H1 (cell line): Measurements from ENCODE around the gene UBE2E1. TPM values are rescaled to one million over a fixed set of nuclear protein-coding genes. Genes with fewer than 3 reads are reported as not detected.

Source experiments
- CTCF ChIA-PET: fragments of 300-600 bp; sonication (Branson Sonifier 250); formaldehyde crosslinking; loops from one replicate; lab custom pipeline; 2021; ENCODE audit not compliant: partially characterized antibody; lab: Charles Lee
- POLR2A ChIA-PET: fragments of 300-600 bp; sonication (Branson Sonifier 250); formaldehyde crosslinking; loops from one replicate; lab custom pipeline; 2021; ENCODE audit warnings: inconsistent platforms; ENCODE audit not compliant: partially characterized antibody; lab: Charles Lee
- DNase-seq, 2 experiments: peaks; one replicate each; pipeline versions ENCODE4 v3.0.0 to v3.0.0-alpha.2; 2010 to 2022; ENCODE audit warnings: low spot score in 2 of 2, low read depth in 1 of 2, mixed read lengths in 1 of 2
- FAIRE-seq: peaks from 2 replicates; lab custom pipeline; 2011; peaks lifted over from hg19 to GRCh38; lab: Jason Lieb, UNC
- H2AFZ ChIP-seq: 2 replicates; pipeline ENCODE4 v1.8.1; 2012; ENCODE audit warnings: low read length, inconsistent platforms
- H2AK5ac ChIP-seq: 2 replicates; pipeline ENCODE4 v1.6.1; 2013; ENCODE audit warnings: low read depth, low read length
- H2BK120ac ChIP-seq: replicated peaks from 2 replicates; pipeline ENCODE3; 2013; ENCODE audit warnings: low read depth, low read length, inconsistent platforms
- H2BK12ac ChIP-seq: 2 replicates; pipeline ENCODE4 v1.6.1; 2013; ENCODE audit warnings: low read depth, low read length
- H2BK15ac ChIP-seq: 2 replicates; pipeline ENCODE4 v1.6.1; 2013; ENCODE audit warnings: low read length
- H2BK20ac ChIP-seq: 2 replicates; pipeline ENCODE4 v1.6.1; 2013; ENCODE audit warnings: low read length
- H2BK5ac ChIP-seq: 2 replicates; pipeline ENCODE4 v1.6.1; 2013; ENCODE audit warnings: low read depth, low read length
- H3K14ac ChIP-seq: 2 replicates; pipeline ENCODE4 v1.6.1; 2013; ENCODE audit warnings: inconsistent platforms; ENCODE audit not compliant: insufficient read length
- H3K18ac ChIP-seq: 2 replicates; pipeline ENCODE4 v1.6.1; 2013; ENCODE audit warnings: low read length; ENCODE audit errors: extremely low read depth
- H3K23ac ChIP-seq: 2 replicates; pipeline ENCODE4 v1.6.1; 2013; ENCODE audit warnings: inconsistent platforms; ENCODE audit not compliant: insufficient read length
- H3K23me2 ChIP-seq: 2 replicates; pipeline ENCODE4 v1.6.1; 2013; ENCODE audit warnings: low read depth, low read length
- H3K27ac ChIP-seq: 2 replicates; pipeline ENCODE4 v1.6.1; 2011; ENCODE audit warnings: low read depth, low read length, inconsistent platforms
- H3K27me3 ChIP-seq, 4 experiments: replicated peaks in 1 of 4; 1 replicate in 1 of 4; 2 replicates in 3 of 4; pipeline versions ENCODE4 v1.6.1 to v1.8.1; 2011 to 2013; ENCODE audit warnings: low read length in 3 of 4, mild to moderate bottlenecking in 3 of 4, inconsistent platforms in 2 of 4, mixed read lengths in 2 of 4, moderate library complexity in 1 of 4; ENCODE audit not compliant: control insufficient read depth in 3 of 4, insufficient read depth in 3 of 4; ENCODE audit errors: extremely low read depth in 1 of 4
- H3K36me3 ChIP-seq, 4 experiments: 2 replicates each; pipeline versions ENCODE4 v1.6.1 to v1.8.1; 2011 to 2013; ENCODE audit warnings: mild to moderate bottlenecking in 4 of 4, low read length in 3 of 4, moderate library complexity in 2 of 4, control low read depth in 1 of 4, inconsistent platforms in 1 of 4; ENCODE audit not compliant: insufficient read depth in 4 of 4, control insufficient read depth in 2 of 4
- H3K4ac ChIP-seq: replicated peaks from 2 replicates; pipeline ENCODE3; 2013; ENCODE audit warnings: low read length, low read depth, mixed read lengths, inconsistent platforms; ENCODE audit not compliant: insufficient read length
- H3K4me1 ChIP-seq, 4 experiments: replicated peaks in 1 of 4; 1 replicate in 1 of 4; 2 replicates in 3 of 4; pipeline versions ENCODE4 v1.6.1 to v1.8.1; 2011 to 2013; ENCODE audit warnings: low read length in 3 of 4, inconsistent platforms in 2 of 4, mixed read lengths in 1 of 4; ENCODE audit not compliant: insufficient read depth in 4 of 4, control insufficient read depth in 3 of 4
- H3K4me2 ChIP-seq, 2 experiments: 2 replicates each; pipeline versions ENCODE4 v1.6.1 to v1.8.1; 2011 to 2013; ENCODE audit warnings: low read depth in 2 of 2, low read length in 2 of 2, control low read depth in 1 of 2, inconsistent platforms in 1 of 2, mild to moderate bottlenecking in 1 of 2; ENCODE audit not compliant: insufficient read depth in 1 of 2
- H3K4me3 ChIP-seq, 4 experiments: fragments of 200-600, 300-600 bp in 1 of 4; sonication (generic), shearing (Covaris generic), sonication (Bioruptor Twin) in 1 of 4; 2 replicates each; pipeline versions ENCODE4 v1.5.1 to v1.8.1; 2011 to 2016; ENCODE audit warnings: low read length in 4 of 4, low read depth in 3 of 4, control low read depth in 2 of 4, inconsistent platforms in 2 of 4, mild to moderate bottlenecking in 2 of 4, mixed read lengths in 1 of 4, moderate library complexity in 1 of 4; ENCODE audit not compliant: insufficient read depth in 2 of 4; ENCODE audit errors: extremely low read depth in 1 of 4
- H3K56ac ChIP-seq: replicated peaks from 2 replicates; pipeline ENCODE3; 2013; ENCODE audit warnings: low read depth, mild to moderate bottlenecking, mixed read lengths, low read length, inconsistent platforms; ENCODE audit not compliant: insufficient read length
- H3K79me1 ChIP-seq: 2 replicates; pipeline ENCODE4 v1.6.1; 2013; ENCODE audit warnings: low read depth, low read length, control low read depth
- H3K79me2 ChIP-seq, 2 experiments: 2 replicates each; pipeline versions ENCODE4 v1.6.1 to v1.8.1; 2012 to 2013; ENCODE audit warnings: low read length in 2 of 2, mild to moderate bottlenecking in 2 of 2, inconsistent platforms in 1 of 2; ENCODE audit not compliant: insufficient read depth in 2 of 2, control insufficient read depth in 1 of 2
- H3K9ac ChIP-seq, 4 experiments: replicated peaks in 1 of 4; 1 replicate in 1 of 4; 2 replicates in 3 of 4; pipeline versions ENCODE4 v1.6.1 to v1.8.1; 2011 to 2013; ENCODE audit warnings: low read depth in 3 of 4, low read length in 3 of 4, control low read depth in 2 of 4, mild to moderate bottlenecking in 2 of 4, moderate library complexity in 2 of 4, inconsistent platforms in 1 of 4; ENCODE audit errors: extremely low read depth in 1 of 4
- H3K9me3 ChIP-seq, 2 experiments: 2 replicates each; pipeline versions ENCODE4 v1.6.1 to v1.8.1; 2012 to 2013; ENCODE audit warnings: mild to moderate bottlenecking in 2 of 2, moderate library complexity in 2 of 2, control low read depth in 1 of 2, inconsistent platforms in 1 of 2, low read depth in 1 of 2, low read length in 1 of 2, mixed read lengths in 1 of 2; ENCODE audit not compliant: insufficient read depth in 2 of 2
- H4K20me1 ChIP-seq, 2 experiments: replicated peaks in 1 of 2; 2 replicates each; pipeline versions ENCODE3 to v1.8.1; 2011 to 2013; ENCODE audit warnings: inconsistent platforms in 2 of 2, low read length in 2 of 2, mild to moderate bottlenecking in 1 of 2; ENCODE audit not compliant: insufficient read depth in 2 of 2, control insufficient read depth in 1 of 2
- H4K5ac ChIP-seq: 2 replicates; pipeline ENCODE4 v1.6.1; 2013; ENCODE audit warnings: low read length, low read depth, mixed read lengths, inconsistent platforms; ENCODE audit not compliant: insufficient read length
- H4K8ac ChIP-seq: 2 replicates; pipeline ENCODE4 v1.8.0; 2013; ENCODE audit warnings: mild to moderate bottlenecking, moderate library complexity, low read length, inconsistent platforms; ENCODE audit not compliant: insufficient read depth; ENCODE audit errors: extremely low read depth
- H4K91ac ChIP-seq: replicated peaks from 2 replicates; pipeline ENCODE3; 2013; ENCODE audit warnings: low read length, mixed read lengths, inconsistent platforms; ENCODE audit not compliant: insufficient read length
- ASH2L ChIP-seq: fragments of 200-600, 300-600 bp; sonication (generic); IDR thresholded peaks from one replicate; pipeline ENCODE4 v1.7.1; 2017; ENCODE audit warnings: low read length
- BACH1 ChIP-seq: IDR thresholded peaks from 2 replicates; pipeline ENCODE4 v1.6.1; 2012; ENCODE audit warnings: low read length, improper control_type of control experiment
- CBX5 ChIP-seq: fragments of 300-800, 300-1000 bp; sonication (generic); IDR thresholded peaks from 2 replicates; pipeline ENCODE4 v1.7.1; 2016; ENCODE audit warnings: antibody characterized with exemption, low read length, low read depth
- CHD1 ChIP-seq: IDR thresholded peaks from 2 replicates; pipeline ENCODE4 v1.6.1; 2012; ENCODE audit warnings: low read depth, low read length, improper control_type of control experiment
- EGR1 ChIP-seq: IDR thresholded peaks from 2 replicates; pipeline ENCODE4 v1.6.1; 2011; ENCODE audit warnings: low read depth, low read length, borderline replicate concordance
- MAFK ChIP-seq: IDR thresholded peaks from 2 replicates; pipeline ENCODE4 v1.6.1; 2012; ENCODE audit warnings: low read depth, mild to moderate bottlenecking, improper control_type of control experiment, low read length
- RFX5 ChIP-seq: IDR thresholded peaks from 2 replicates; pipeline ENCODE4 v1.6.1; 2011; ENCODE audit warnings: low read depth, low read length, improper control_type of control experiment, borderline replicate concordance
- RXRA ChIP-seq: IDR thresholded peaks from 2 replicates; pipeline ENCODE4 v1.6.1; 2011; ENCODE audit warnings: low read depth, mild to moderate bottlenecking, low read length, moderate library complexity; ENCODE audit not compliant: insufficient read depth
- SP4 ChIP-seq: IDR thresholded peaks from 2 replicates; pipeline ENCODE4 v1.6.1; 2012; ENCODE audit warnings: low read length, inconsistent platforms
- TCF12 ChIP-seq: IDR thresholded peaks from 2 replicates; pipeline ENCODE4 v1.6.1; 2011; ENCODE audit warnings: low read depth, mild to moderate bottlenecking, low read length
- WGBS, 2 experiments: shearing (Covaris generic) in 1 of 2; methylation state at CpG; one replicate each; pipeline versions ENCODE4 v1.1.6 to v1.1.7; 2013 to 2015; ENCODE audit warnings: low lambda C conversion rate in 2 of 2, mixed read lengths in 2 of 2, inconsistent platforms in 1 of 2, low coverage in 1 of 2, missing lambda C conversion rate in 1 of 2; ENCODE audit not compliant: insufficient replicate concordance in 2 of 2, insufficient coverage in 1 of 2, insufficient read length in 1 of 2; ENCODE audit errors: extremely low coverage in 1 of 2, missing lambda C conversion rate in 1 of 2; 5-methylcytosine and 5-hydroxymethylcytosine counted together
- polyA plus RNA-seq, 7 experiments: library from polyadenylated mRNA; depleted of rRNA in 3 of 7; stranded (reverse) in 5 of 7; unstranded in 2 of 7; fragments of >200 nt in 5 of 7; fragments of 200-250 nt in 2 of 7; gene quantifications; 1 replicate in 5 of 7; 2 replicates in 1 of 7; 4 replicates in 1 of 7; pipeline versions ENCODE4 v1.2.1 to v1.2.3, GENCODE V29; 2011 to 2013; ENCODE audit warnings: missing spikeins in 2 of 7, mixed read lengths in 2 of 7
- total RNA-seq: library from RNA; stranded (reverse); fragmentation: NEBNext Ultra II Directional; extraction: Animal tissue kit (Norgen Biotek cat#: 25700); gene quantifications from 2 replicates; pipeline ENCODE4 v1.2.1, GENCODE V29; 2021

UBE2E1 gene
- total and polyA plus RNA-seq, 2 of the 8 experiments (the other 6 are each of a cell fraction or from before 2014, with no cell fraction given), result 109 to 141 TPM

DNA sequence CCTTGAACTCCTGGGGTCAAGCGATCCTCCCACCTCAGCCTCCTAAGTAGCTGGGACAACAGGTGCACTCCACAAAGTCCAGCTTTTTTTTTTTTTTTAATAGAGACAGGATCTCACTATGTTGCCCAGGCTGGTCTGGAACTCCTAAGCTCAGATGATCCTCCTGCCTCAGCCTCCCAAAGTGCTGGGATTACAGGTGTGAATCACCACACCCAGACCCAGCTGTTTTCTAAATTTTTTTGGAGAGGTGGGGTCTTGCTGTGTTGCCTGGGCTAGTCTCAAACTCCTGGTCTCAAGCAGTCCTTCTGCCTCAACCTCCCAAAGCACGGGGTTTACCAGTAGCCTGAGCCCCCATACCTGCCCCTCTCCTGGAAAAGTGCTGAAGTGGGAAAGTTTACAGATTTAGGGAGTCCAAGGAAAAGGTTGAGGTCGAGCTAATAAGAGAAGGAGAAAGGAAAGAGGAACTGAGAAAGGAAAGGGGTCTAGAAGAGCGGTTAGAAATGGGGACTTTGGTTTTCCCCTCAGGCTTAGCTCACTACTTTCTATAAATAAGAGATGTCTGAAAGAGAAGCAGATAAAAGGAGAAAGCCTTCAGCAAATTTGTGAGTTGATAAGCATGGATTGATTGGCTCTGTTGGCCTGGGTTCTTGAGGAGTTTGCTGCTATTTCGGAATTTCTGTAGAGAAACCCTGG, 23.6 kb downstream of the UBE2E1 start:
- Histone ChIP-seq H2BK12ac (no peak overlapping the region), H4K91ac (no peak overlapping the region), H2AFZ (no peak overlapping the region), H3K23ac (no peak overlapping the region), H3K4me3 (no peak overlapping the region), H3K4me2 (no peak overlapping the region), H2AK5ac (no peak overlapping the region), H3K4ac (no peak overlapping the region), H2BK5ac (no peak overlapping the region), H2BK15ac (no peak overlapping the region), H3K79me2 (peaks cover 8 to 97% of the 10 kb centered on the region in 2 experiments), H3K9me3 (no peaks in the 10 kb centered on the region), H3K18ac (no peak overlapping the region), H3K79me1 (peaks cover 6% of the 10 kb centered on the region), H3K14ac (no peak overlapping the region), H2BK120ac (no peak overlapping the region), H3K56ac (no peak overlapping the region), H3K23me2 (no peaks in the 10 kb centered on the region), H4K20me1 (peaks cover 9 to 15% of the 10 kb centered on the region in 2 experiments), H3K4me1 (peaks cover 0 to 11% (median 5%) of the 10 kb centered on the region in 4 experiments; a peak in 4 of 7 replicates), H3K27me3 (peaks cover 0 to 1% (median 0%) of the 10 kb centered on the region in 4 experiments; a peak in 1 of 7 replicates), H2BK20ac (no peak overlapping the region), H3K27ac (no peak overlapping the region), H3K36me3 (peaks cover 0 to 5% (median 0%) of the 10 kb centered on the region in 4 experiments; a peak in 1 of 8 replicates), H4K5ac (no peak overlapping the region), H4K8ac (no peak overlapping the region), H3K9ac (no peak overlapping the region)
- TF ChIP-seq EGR1 (no peak), RFX5 (no peak), MAFK (no peak), BACH1 (no peak), ASH2L (no peak), CHD1 (no peak), TCF12 (no peak), CBX5 (no peak), SP4 (no peak), RXRA (no peak)
- CTCF ChIA-PET, result interaction anchor here (0.6 kb wide), 1 partner anchor 53 kb away, joined by 3 read pairs; no protein-coding TSS in a partner anchor
- FAIRE-seq, result no peak
- POLR2A ChIA-PET, result interaction anchor here (1.2 to 2.1 kb wide), 3 partner anchors 9 to 88 kb away, joined by 3 to 9 read pairs (median 4); partner anchors contain the start of genes NKIRAS1 and RPL15
- WGBS, 2 experiments, result 79% methylated on average over 5 of the region's 5 CpGs; no CpG with 5 or more reads in 1 of the 2 experiments
- no peak for DNase-seq
